Astrocyte (in vitro differentiated cells and primary cell): ENCODE results near the gene OTX2. TPM values are rescaled to one million over a fixed set of nuclear protein-coding genes. Genes with fewer than 3 reads are reported as not detected.

Source experiments
- DNase-seq: peaks from one replicate; pipeline ENCODE4 v3.0.0-alpha.2; 2010; ENCODE audit warnings: low read depth
- FAIRE-seq: peaks from 2 replicates; lab custom pipeline; 2011; peaks lifted over from hg19 to GRCh38; lab: Jason Lieb, UNC
- H2AFZ ChIP-seq: 2 replicates; pipeline ENCODE4 v1.6.0; 2012; ENCODE audit warnings: low read depth, low read length, inconsistent platforms
- H3K27ac ChIP-seq: 2 replicates; pipeline ENCODE4 v1.5.1; 2011; ENCODE audit warnings: low read depth, low read length, inconsistent platforms
- H3K27me3 ChIP-seq: 2 replicates; pipeline ENCODE4 v1.6.0; 2011; ENCODE audit warnings: low read length, inconsistent platforms; ENCODE audit not compliant: insufficient read depth
- H3K36me3 ChIP-seq: 2 replicates; pipeline ENCODE4 v1.5.1; 2011; ENCODE audit warnings: low read length, inconsistent platforms; ENCODE audit not compliant: insufficient read depth
- H3K4me1 ChIP-seq: 2 replicates; pipeline ENCODE4 v1.5.1; 2011; ENCODE audit warnings: low read length, inconsistent platforms; ENCODE audit not compliant: insufficient read depth
- H3K4me2 ChIP-seq: 2 replicates; pipeline ENCODE4 v1.6.0; 2012; ENCODE audit warnings: low read length, inconsistent platforms
- H3K4me3 ChIP-seq: 2 replicates; pipeline ENCODE4 v1.5.1; 2011; ENCODE audit warnings: low read depth, mild to moderate bottlenecking, low read length, inconsistent platforms; ENCODE audit not compliant: insufficient read depth
- H3K79me2 ChIP-seq: 2 replicates; pipeline ENCODE4 v1.6.0; 2012; ENCODE audit warnings: mild to moderate bottlenecking, low read length, inconsistent platforms; ENCODE audit not compliant: insufficient read depth
- H3K9ac ChIP-seq: 2 replicates; pipeline ENCODE4 v1.6.0; 2012; ENCODE audit warnings: mild to moderate bottlenecking, low read length, inconsistent platforms
- H3K9me3 ChIP-seq: 2 replicates; pipeline ENCODE4 v1.5.1; 2012; ENCODE audit warnings: low read depth, mild to moderate bottlenecking, low read length, inconsistent platforms; ENCODE audit not compliant: insufficient read depth
- H4K20me1 ChIP-seq: 2 replicates; pipeline ENCODE4 v1.6.0; 2012; ENCODE audit warnings: low read length, inconsistent platforms; ENCODE audit not compliant: insufficient read depth
- H3K27ac Mint-ChIP-seq: one replicate; pipeline ENCODE4 v1.8.0; 2021; ENCODE audit warnings: mild to moderate bottlenecking, mixed read lengths; ENCODE audit not compliant: unreplicated experiment
- H3K27me3 Mint-ChIP-seq: one replicate; pipeline ENCODE4 v1.8.0; 2021; ENCODE audit warnings: low read depth, mixed read lengths; ENCODE audit not compliant: unreplicated experiment
- H3K36me3 Mint-ChIP-seq: one replicate; pipeline ENCODE4 v1.8.0; 2021; ENCODE audit warnings: low read depth, mixed read lengths; ENCODE audit not compliant: unreplicated experiment
- H3K4me1 Mint-ChIP-seq: one replicate; pipeline ENCODE4 v1.8.0; 2021; ENCODE audit warnings: low read depth, mixed read lengths; ENCODE audit not compliant: unreplicated experiment
- H3K4me3 Mint-ChIP-seq: one replicate; pipeline ENCODE4 v1.8.0; 2021; ENCODE audit warnings: mild to moderate bottlenecking, moderate library complexity, mixed read lengths; ENCODE audit not compliant: unreplicated experiment
- H3K9me3 Mint-ChIP-seq: one replicate; pipeline ENCODE4 v1.8.0; 2021; ENCODE audit warnings: mild to moderate bottlenecking, mixed read lengths; ENCODE audit not compliant: unreplicated experiment
- EZH2 ChIP-seq: IDR thresholded peaks from 2 replicates; pipeline ENCODE4 v1.6.1; 2012; ENCODE audit warnings: mild to moderate bottlenecking, low read length, inconsistent platforms; ENCODE audit not compliant: insufficient read depth
- total RNA-seq: library from RNA; stranded (reverse); gene quantifications from 2 replicates; pipeline ENCODE4 v1.2.1, GENCODE V29; 2021
- TF ChIP-seq, protein P1 (sequence below): IDR thresholded peaks from 2 replicates; pipeline ENCODE4 v1.5.1; 2011; ENCODE audit warnings: low read depth, mild to moderate bottlenecking, inconsistent platforms, low read length, moderate library complexity; ENCODE audit not compliant: insufficient read depth

OTX2 gene
- total RNA-seq, 1 donor from 2014 or later = 8.2 TPM

DNA sequence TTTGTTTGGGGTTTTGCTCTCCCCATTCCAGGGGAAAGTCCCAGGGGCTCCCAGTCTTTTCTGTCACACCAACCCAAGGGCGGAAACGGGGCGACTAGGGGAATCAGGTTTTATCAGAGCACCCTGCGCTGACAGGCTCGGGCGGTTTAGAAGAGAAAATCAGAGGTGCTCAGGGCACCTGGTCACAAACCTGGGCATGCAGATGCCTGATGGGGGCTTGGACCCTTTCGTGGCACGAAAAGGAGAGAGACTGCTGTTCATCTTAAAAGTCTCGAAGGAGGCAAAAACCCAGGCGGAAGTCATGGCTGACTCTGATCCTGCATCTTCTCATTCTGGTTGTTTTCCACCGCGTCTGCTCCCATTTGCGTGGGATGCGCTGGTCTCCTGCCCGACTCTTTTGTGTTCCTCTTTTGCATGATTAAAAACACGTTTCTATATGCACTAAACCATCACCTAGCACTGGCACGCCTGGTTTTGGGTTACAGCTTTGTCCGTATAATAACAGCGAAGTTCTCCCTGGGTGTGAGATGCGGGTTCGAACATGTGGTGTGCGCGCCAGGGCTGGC is 13.2 kb downstream of the OTX2 start:
- no peak for DNase-seq
- Histone ChIP-seq H3K4me2 (no peak overlapping the region), H3K9ac (no peak overlapping the region), H3K36me3 (no peaks in the 10 kb centered on the region), H3K27me3 (peaks cover 73% of the 10 kb centered on the region), H2AFZ (no peak overlapping the region), H3K9me3 (peaks cover 2% of the 10 kb centered on the region), H4K20me1 (no peaks in the 10 kb centered on the region), H3K27ac (no peak overlapping the region), H3K79me2 (no peaks in the 10 kb centered on the region), H3K4me3 (no peak overlapping the region), H3K4me1 (no peaks in the 10 kb centered on the region)
- H3K4me1 Mint-ChIP-seq = no peaks in the 10 kb centered on the region
- H3K36me3 Mint-ChIP-seq = no peaks in the 10 kb centered on the region
- no peak for FAIRE-seq
- no peak overlapping the region for H3K27ac Mint-ChIP-seq
- TF ChIP-seq, protein P1, sequence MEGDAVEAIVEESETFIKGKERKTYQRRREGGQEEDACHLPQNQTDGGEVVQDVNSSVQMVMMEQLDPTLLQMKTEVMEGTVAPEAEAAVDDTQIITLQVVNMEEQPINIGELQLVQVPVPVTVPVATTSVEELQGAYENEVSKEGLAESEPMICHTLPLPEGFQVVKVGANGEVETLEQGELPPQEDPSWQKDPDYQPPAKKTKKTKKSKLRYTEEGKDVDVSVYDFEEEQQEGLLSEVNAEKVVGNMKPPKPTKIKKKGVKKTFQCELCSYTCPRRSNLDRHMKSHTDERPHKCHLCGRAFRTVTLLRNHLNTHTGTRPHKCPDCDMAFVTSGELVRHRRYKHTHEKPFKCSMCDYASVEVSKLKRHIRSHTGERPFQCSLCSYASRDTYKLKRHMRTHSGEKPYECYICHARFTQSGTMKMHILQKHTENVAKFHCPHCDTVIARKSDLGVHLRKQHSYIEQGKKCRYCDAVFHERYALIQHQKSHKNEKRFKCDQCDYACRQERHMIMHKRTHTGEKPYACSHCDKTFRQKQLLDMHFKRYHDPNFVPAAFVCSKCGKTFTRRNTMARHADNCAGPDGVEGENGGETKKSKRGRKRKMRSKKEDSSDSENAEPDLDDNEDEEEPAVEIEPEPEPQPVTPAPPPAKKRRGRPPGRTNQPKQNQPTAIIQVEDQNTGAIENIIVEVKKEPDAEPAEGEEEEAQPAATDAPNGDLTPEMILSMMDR = no peak
- TF ChIP-seq EZH2 = no peak
- H3K9me3 Mint-ChIP-seq = peaks cover 12% of the 10 kb centered on the region
- peaks cover 80% of the 10 kb centered on the region for H3K27me3 Mint-ChIP-seq
- no peak overlapping the region for H3K4me3 Mint-ChIP-seq

DNA sequence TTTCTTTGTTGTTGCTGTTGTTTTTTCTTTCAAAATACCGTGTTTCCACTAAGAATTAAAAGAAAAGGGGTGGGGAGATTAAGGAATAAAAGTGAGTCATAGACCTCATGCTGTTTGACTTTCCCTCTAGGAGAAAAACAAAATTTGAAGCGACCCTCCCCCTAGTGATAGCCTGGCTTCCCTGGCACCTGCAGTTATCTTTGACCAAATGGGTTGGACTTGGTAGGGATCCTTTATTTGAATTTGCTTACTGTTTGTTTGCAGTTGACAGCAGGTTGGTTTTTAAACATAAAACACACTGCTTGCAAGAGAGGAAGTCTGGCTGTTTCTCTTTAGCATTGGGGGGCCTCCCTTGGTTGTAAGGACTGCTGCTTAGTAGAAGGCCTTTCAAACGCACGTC is 14.0 kb downstream of the OTX2 start:
- DNase-seq (no peak), FAIRE-seq (no peak)
- Histone ChIP-seq H2AFZ (no peak overlapping the region), H3K36me3 (no peaks in the 10 kb centered on the region), H3K9me3 (peaks cover 2% of the 10 kb centered on the region), H3K9ac (no peak overlapping the region), H3K27me3 (peaks cover 66% of the 10 kb centered on the region), H3K4me3 (no peak overlapping the region), H3K4me2 (no peak overlapping the region), H3K79me2 (no peaks in the 10 kb centered on the region), H3K4me1 (no peaks in the 10 kb centered on the region), H3K27ac (no peak overlapping the region), H4K20me1 (no peaks in the 10 kb centered on the region)
- no peak overlapping the region for H3K4me3 Mint-ChIP-seq
- H3K27me3 Mint-ChIP-seq = peaks cover 78% of the 10 kb centered on the region
- H3K36me3 Mint-ChIP-seq = no peaks in the 10 kb centered on the region
- peaks cover 12% of the 10 kb centered on the region for H3K9me3 Mint-ChIP-seq
- TF ChIP-seq EZH2 = no peak
- TF ChIP-seq, protein P1 = no peak
- H3K27ac Mint-ChIP-seq = peak overlapping the region; percentile 58
- no peaks in the 10 kb centered on the region for H3K4me1 Mint-ChIP-seq

DNA sequence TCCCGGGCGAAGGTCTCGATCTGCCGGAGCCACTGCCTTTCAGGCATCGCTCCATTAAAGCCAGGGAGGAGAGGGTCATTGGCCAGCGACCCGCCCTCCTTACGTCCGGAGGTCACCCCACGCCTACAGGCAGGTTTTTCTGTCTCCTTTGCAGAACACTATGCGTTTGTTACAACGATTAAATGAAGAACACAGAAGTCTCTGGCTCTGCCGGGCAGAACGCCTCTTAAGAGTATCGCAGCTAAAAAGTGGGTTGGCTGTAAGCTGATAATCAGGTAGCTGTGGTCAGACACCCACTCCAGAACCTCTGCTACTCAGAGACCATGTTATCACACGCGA is 15.0 kb downstream of the OTX2 start:
- H3K4me3 Mint-ChIP-seq = no peak overlapping the region
- H3K4me3 ChIP-seq = no peak overlapping the region
- no peaks in the 10 kb centered on the region for H3K79me2 ChIP-seq
- H3K4me1 Mint-ChIP-seq = no peaks in the 10 kb centered on the region
- H3K4me2 ChIP-seq = no peak overlapping the region
- DNase-seq (no peak), FAIRE-seq (no peak)
- H4K20me1 ChIP-seq = no peaks in the 10 kb centered on the region
- no peak overlapping the region for H3K9ac ChIP-seq
- TF ChIP-seq, protein P1 = no peak
- no peak for TF ChIP-seq EZH2
- no peaks in the 10 kb centered on the region for H3K36me3 Mint-ChIP-seq
- H3K9me3 ChIP-seq = peaks cover 2% of the 10 kb centered on the region
- no peaks in the 10 kb centered on the region for H3K36me3 ChIP-seq
- H3K27me3 ChIP-seq = peaks cover 57% of the 10 kb centered on the region
- H3K27me3 Mint-ChIP-seq = peaks cover 77% of the 10 kb centered on the region
- no peak overlapping the region for H2AFZ ChIP-seq
- H3K27ac Mint-ChIP-seq = no peak overlapping the region
- no peak overlapping the region for H3K27ac ChIP-seq
- peaks cover 12% of the 10 kb centered on the region for H3K9me3 Mint-ChIP-seq
- H3K4me1 ChIP-seq = no peaks in the 10 kb centered on the region
